HepG2 (cell line): ENCODE results near the gene CTDSP1. TPM values are rescaled to one million over a fixed set of nuclear protein-coding genes. Genes with fewer than 3 reads are reported as not detected.

Source experiments
- ARNT ChIP-seq: fragments of 450-650 bp; IDR thresholded peaks from 2 replicates; pipeline ENCODE4 v1.6.1; 2017
- BATF2 ChIP-seq: sonication (generic); formaldehyde crosslinking; IDR thresholded peaks from 2 replicates; pipeline ENCODE4 v1.8.0; 2022; ENCODE audit warnings: mild to moderate bottlenecking, missing genetic modification reagents, moderate library complexity
- MED1 ChIP-seq: sonication (generic); formaldehyde crosslinking; IDR thresholded peaks from 2 replicates; pipeline ENCODE4 v1.4.0; 2020; ENCODE audit warnings: missing genetic modification reagents
- PRMT3 ChIP-seq: sonication (generic); formaldehyde crosslinking; IDR thresholded peaks from 2 replicates; pipeline ENCODE4 v1.8.1; 2022; ENCODE audit warnings: low read depth, mild to moderate bottlenecking, moderate library complexity, missing genetic modification reagents, borderline replicate concordance
- SRSF9 ChIP-seq: fragments of 200-400 bp; formaldehyde crosslinking; IDR thresholded peaks from 2 replicates; pipeline ENCODE4 v1.6.1; 2018; ENCODE audit warnings: borderline replicate concordance, mild to moderate bottlenecking, low read depth, low read length; ENCODE audit not compliant: insufficient read depth, poor library complexity, severe bottlenecking
- TEAD2 ChIP-seq: sonication (generic); formaldehyde crosslinking; IDR thresholded peaks from 2 replicates; pipeline ENCODE4 v1.9.0; 2021; ENCODE audit warnings: missing genetic modification reagents
- U2AF1 ChIP-seq: fragments of 200-400 bp; formaldehyde crosslinking; optimal IDR thresholded peaks from 2 replicates; pipeline ENCODE3; 2017; ENCODE audit warnings: mild to moderate bottlenecking, low read depth, low read length
- YEATS2 ChIP-seq: sonication (generic); formaldehyde crosslinking; IDR thresholded peaks from 2 replicates; pipeline ENCODE4 v1.4.0; 2020; ENCODE audit warnings: missing genetic modification reagents, borderline replicate concordance
- ZBTB10 ChIP-seq: sonication (generic); formaldehyde crosslinking; IDR thresholded peaks from 2 replicates; pipeline ENCODE4 v1.4.0; 2020; ENCODE audit warnings: missing genetic modification reagents, borderline replicate concordance
- ZBTB49 ChIP-seq: sonication (generic); formaldehyde crosslinking; IDR thresholded peaks from 2 replicates; pipeline ENCODE4 v1.4.0; 2020; ENCODE audit warnings: missing genetic modification reagents, borderline replicate concordance
- ZFAT ChIP-seq: sonication (generic); formaldehyde crosslinking; conservative IDR thresholded peaks from 2 replicates; pipeline ENCODE4 v1.8.1; 2023; ENCODE audit warnings: missing genetic modification reagents, inconsistent platforms
- ZFP37 ChIP-seq: sonication (generic); formaldehyde crosslinking; IDR thresholded peaks from 2 replicates; pipeline ENCODE4 v1.4.0; 2020; ENCODE audit warnings: missing genetic modification reagents, borderline replicate concordance
- ZNF256 ChIP-seq: sonication (generic); formaldehyde crosslinking; conservative IDR thresholded peaks from 2 replicates; pipeline ENCODE4 v1.4.0; 2020; ENCODE audit warnings: missing genetic modification reagents
- ZNF530 ChIP-seq: sonication (generic); formaldehyde crosslinking; IDR thresholded peaks from 2 replicates; pipeline ENCODE4 v1.5.0; 2020; ENCODE audit warnings: low read depth, mild to moderate bottlenecking, missing genetic modification reagents
- ZNF839 ChIP-seq: sonication (generic); formaldehyde crosslinking; IDR thresholded peaks from 2 replicates; pipeline ENCODE4 v1.4.0; 2020; ENCODE audit warnings: missing genetic modification reagents, mild to moderate bottlenecking, borderline replicate concordance
- ZSCAN21 ChIP-seq: sonication (generic); formaldehyde crosslinking; IDR thresholded peaks from 2 replicates; pipeline ENCODE4 v1.8.0; 2022; ENCODE audit warnings: mild to moderate bottlenecking, missing genetic modification reagents, moderate library complexity, borderline replicate concordance
- ZSCAN31 ChIP-seq: sonication (generic); formaldehyde crosslinking; IDR thresholded peaks from 2 replicates; pipeline ENCODE4 v1.5.0; 2020; ENCODE audit warnings: low read depth, mild to moderate bottlenecking, missing genetic modification reagents
- ZUFSP ChIP-seq: sonication (generic); formaldehyde crosslinking; IDR thresholded peaks from 2 replicates; pipeline ENCODE4 v1.9.0; 2021; ENCODE audit warnings: missing genetic modification reagents, mild to moderate bottlenecking, borderline replicate concordance
- polyA plus RNA-seq, 8 experiments: library from polyadenylated mRNA; depleted of rRNA in 3 of 8; stranded (reverse) in 7 of 8; unstranded in 1 of 8; fragments of >200 nt; fragmentation: Illumina TruSeq in 4 of 8; extraction: Trizol in 4 of 8; gene quantifications; 2 replicates each; pipeline versions ENCODE4 v1.2.1 to v1.2.3, GENCODE V29; 2011 to 2016; ENCODE audit warnings: low read depth in 4 of 8, missing spikeins in 1 of 8, mixed read lengths in 1 of 8; ENCODE audit not compliant: insufficient read depth in 1 of 8
- total RNA-seq, 5 experiments: library from RNA; depleted of rRNA; stranded (reverse); fragments of >200 nt; fragmentation: Illumina TruSeq; extraction: Trizol; gene quantifications; 2 replicates each; pipeline ENCODE4 v1.2.3, GENCODE V29; 2016; ENCODE audit warnings: low read depth in 1 of 5
- TF ChIP-seq, protein P1 (sequence below): sonication (generic); formaldehyde crosslinking; IDR thresholded peaks from 2 replicates; pipeline ENCODE4 v1.4.0; 2020; ENCODE audit warnings: missing genetic modification reagents, borderline replicate concordance

The CTDSP1 gene
- total and polyA plus RNA-seq, 2 of the 13 experiments (the other 11 are each of a cell fraction or from before 2014, with no cell fraction given): 91.0 to 268 TPM

DNA sequence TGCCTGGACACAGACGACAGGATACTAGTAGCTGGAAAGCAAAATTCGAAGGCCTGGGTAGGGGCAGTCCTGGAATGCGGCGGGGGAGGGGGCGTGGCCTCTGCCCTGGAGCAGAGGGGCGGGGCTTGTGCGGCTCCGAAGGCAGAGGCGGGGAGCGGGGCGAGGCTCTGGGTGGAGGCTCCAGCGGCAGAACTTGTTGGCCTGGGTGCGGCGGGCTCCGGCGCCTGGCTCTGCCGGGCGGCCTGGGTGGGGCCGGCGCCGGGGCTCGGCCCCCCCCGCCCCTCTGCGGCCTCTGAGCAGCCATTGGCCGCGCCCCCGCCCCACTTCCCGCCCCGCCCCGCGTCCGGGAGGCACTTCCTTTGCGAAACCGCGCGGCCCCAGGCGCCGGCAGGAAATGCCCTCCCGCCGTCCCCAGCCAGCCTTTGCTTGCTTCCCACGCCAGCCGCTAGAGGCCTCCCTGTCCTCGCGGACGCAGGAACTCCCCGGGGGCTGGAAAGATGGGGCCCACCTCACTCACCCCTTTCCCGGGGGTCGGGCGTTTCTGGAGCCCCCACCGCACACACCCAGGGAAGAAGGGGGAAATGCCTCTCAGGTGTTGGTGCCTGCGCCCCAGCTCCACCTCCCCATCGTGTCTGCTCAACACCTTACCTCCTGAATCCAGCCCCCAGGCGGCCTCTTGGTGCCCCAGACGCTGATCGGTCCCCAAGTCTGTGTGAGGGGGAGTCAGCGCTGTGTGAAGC lies 6.7 kb downstream of the CTDSP1 start (continued):
- peak; percentile 97 for TF ChIP-seq ZBTB10 (CRISPR knock-in tag)
- TF ChIP-seq SRSF9: no peak
- TF ChIP-seq ZNF530 (CRISPR knock-in tag): no peak
- TF ChIP-seq, protein P1, sequence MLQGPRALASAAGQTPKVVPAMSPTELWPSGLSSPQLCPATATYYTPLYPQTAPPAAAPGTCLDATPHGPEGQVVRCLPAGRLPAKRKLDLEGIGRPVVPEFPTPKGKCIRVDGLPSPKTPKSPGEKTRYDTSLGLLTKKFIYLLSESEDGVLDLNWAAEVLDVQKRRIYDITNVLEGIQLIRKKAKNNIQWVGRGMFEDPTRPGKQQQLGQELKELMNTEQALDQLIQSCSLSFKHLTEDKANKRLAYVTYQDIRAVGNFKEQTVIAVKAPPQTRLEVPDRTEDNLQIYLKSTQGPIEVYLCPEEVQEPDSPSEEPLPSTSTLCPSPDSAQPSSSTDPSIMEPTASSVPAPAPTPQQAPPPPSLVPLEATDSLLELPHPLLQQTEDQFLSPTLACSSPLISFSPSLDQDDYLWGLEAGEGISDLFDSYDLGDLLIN (CRISPR knock-in tag): peak; percentile 87
- TF ChIP-seq ZFAT (CRISPR knock-in tag): no peak
- no peak for TF ChIP-seq ZBTB49 (CRISPR knock-in tag)
- peak; percentile 86 for TF ChIP-seq ZNF839 (CRISPR knock-in tag)
- TF ChIP-seq ZNF256 (CRISPR knock-in tag): peak; percentile 84; the same call in 1 of the 2 replicates
- TF ChIP-seq PRMT3: no peak; the same call in 1 of the 2 replicates
- TF ChIP-seq BATF2: no peak; the same call in 1 of the 2 replicates
- TF ChIP-seq ZSCAN21 (CRISPR knock-in tag): 0 out of 2 replicates have a peak, but pooled peaks have one; percentile 52
- TF ChIP-seq TEAD2 (CRISPR knock-in tag): no peak
- TF ChIP-seq ZFP37: 0 out of 2 replicates have a peak, but pooled peaks have one; percentile 23
- peak; percentile 64; the same call in 1 of the 2 replicates for TF ChIP-seq ZSCAN31
- TF ChIP-seq U2AF1: peak; percentile 51
- no peak for TF ChIP-seq ZUFSP (CRISPR knock-in tag)
- TF ChIP-seq MED1 (CRISPR knock-in tag): peak; percentile 85
- peak; percentile 61 for TF ChIP-seq YEATS2 (CRISPR knock-in tag)
- TF ChIP-seq ARNT: no peak
